ENCODE results near the gene QPCT.
"Not testable (repeated sequence)": the region's sequence is repeated elsewhere in the genome, so short reads cannot be mapped to it uniquely, and the experiment has no call there.

Gene QPCT

DNA sequence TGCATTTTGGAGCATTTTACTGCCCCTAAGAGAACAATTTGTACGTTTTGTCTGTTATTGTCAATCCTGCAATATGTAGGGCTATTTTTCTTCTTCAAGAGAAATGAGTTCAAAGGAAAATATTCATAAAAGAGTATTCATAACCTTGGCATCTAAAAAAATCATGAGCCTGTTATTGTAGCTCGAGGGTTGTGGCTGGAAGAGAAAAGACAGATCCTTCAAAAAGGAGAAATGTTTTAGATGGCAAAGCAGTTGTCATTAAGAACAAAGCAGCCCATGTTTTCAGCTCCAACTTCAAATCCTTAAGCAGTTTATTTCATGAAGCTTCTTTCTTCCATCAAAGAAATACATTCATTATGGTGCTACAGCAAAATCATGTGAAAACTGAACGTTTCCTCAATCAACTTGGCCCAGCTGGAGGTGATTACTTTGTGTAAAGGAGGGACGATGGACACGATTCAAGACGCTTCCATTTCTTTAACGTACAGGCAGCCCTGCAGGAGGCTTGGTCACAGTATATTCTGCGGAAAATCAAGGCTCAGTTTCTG is 31.4 kb downstream of the QPCT start:
- Histone ChIP-seq H3K79me2 (ENCODE audit: control insufficient read depth, insufficient read depth, low read length, unreplicated experiment) (no peaks in the 10 kb centered on the region), H2AFZ (ENCODE audit: low read length, unreplicated experiment) (no peak overlapping the region), H3K4me1 (ENCODE audit: control insufficient read depth, insufficient read depth, low read length, unreplicated experiment) (peaks cover 17% of the 10 kb centered on the region), H3K27ac (ENCODE audit: low read depth, low read length) (no peak overlapping the region), H3K4me3 (ENCODE audit: low read depth, low read length) (no peak overlapping the region), H3K36me3 (ENCODE audit: insufficient read depth, low read length) (no peaks in the 10 kb centered on the region), H3K27me3 (ENCODE audit: insufficient read depth, low read length) (no peaks in the 10 kb centered on the region)

DNA sequence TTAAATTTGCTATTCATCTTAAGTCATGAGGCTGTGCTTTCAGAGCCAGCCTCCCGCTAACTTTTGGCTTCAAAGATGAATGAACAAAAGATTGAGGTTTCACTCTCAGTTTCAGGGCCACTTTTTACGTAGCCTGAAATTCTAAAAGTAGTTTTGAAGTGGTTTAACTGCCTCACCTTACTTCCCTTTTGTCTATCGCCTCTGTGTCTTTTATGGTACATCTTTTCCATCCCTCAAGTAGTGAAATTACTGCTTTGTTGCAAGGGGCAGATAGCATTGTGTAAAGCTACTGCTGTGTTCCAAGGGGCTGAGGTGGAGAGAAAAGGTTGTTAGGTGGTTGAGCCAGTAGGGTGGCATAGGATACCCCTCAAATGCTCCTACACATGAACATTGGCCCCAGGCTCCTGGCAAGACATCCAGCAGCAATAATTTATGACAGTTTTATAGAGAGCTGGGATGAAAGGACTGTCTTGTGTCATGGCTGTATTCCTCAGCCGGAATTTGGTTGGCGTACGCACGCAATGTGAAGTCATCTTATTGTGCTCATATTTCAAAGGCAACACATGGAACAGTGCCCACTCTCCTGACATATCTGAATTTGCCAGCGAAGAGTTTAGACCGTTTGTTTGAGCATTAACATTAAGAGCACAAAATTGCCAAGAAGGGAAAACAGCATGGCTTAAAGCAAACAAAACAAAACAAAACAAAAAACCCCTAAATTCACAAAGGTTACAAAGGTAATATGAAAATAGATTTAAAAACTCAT is 32.2 kb downstream of the QPCT start:
- no peaks in the 10 kb centered on the region for H3K36me3 ChIP-seq (ENCODE audit: insufficient read depth, low read length)
- peak overlapping the region; percentile 45 for H3K27ac ChIP-seq (ENCODE audit: low read depth, low read length)
- H3K27me3 ChIP-seq (ENCODE audit: insufficient read depth, low read length) = no peaks in the 10 kb centered on the region
- H3K4me3 ChIP-seq (ENCODE audit: low read depth, low read length) = peak overlapping the region; percentile 61
- H3K79me2 ChIP-seq (ENCODE audit: control insufficient read depth, insufficient read depth, low read length, unreplicated experiment) = no peaks in the 10 kb centered on the region
- H2AFZ ChIP-seq (ENCODE audit: low read length, unreplicated experiment) = no peak overlapping the region
- peaks cover 17% of the 10 kb centered on the region for H3K4me1 ChIP-seq (ENCODE audit: control insufficient read depth, insufficient read depth, low read length, unreplicated experiment)

DNA sequence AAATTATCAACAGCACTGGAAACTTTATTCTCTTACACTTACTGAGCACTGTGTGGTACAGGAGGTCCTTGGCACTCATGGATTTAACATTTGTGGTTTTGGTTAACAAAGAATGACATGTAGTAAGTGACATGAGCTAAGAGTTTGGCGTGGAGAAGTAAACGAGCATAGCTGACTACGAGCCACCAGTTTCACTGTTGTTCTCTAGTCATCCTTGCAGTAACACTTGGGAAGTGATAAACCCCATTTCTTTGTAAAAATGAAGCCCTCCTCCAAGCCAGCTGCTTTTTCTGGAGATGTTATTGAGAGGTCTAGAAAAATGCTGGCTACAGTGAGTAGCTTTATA is 32.7 kb downstream of the QPCT start:
- no peaks in the 10 kb centered on the region for H3K79me2 ChIP-seq (ENCODE audit: control insufficient read depth, insufficient read depth, low read length, unreplicated experiment)
- peaks cover 17% of the 10 kb centered on the region for H3K4me1 ChIP-seq (ENCODE audit: control insufficient read depth, insufficient read depth, low read length, unreplicated experiment)
- no peaks in the 10 kb centered on the region for H3K36me3 ChIP-seq (ENCODE audit: insufficient read depth, low read length)
- H3K27ac ChIP-seq (ENCODE audit: low read depth, low read length) = peak overlapping the region; percentile 45
- peak overlapping the region; percentile 61 for H3K4me3 ChIP-seq (ENCODE audit: low read depth, low read length)
- no peaks in the 10 kb centered on the region for H3K27me3 ChIP-seq (ENCODE audit: insufficient read depth, low read length)
- no peak overlapping the region for H2AFZ ChIP-seq (ENCODE audit: low read length, unreplicated experiment)

DNA sequence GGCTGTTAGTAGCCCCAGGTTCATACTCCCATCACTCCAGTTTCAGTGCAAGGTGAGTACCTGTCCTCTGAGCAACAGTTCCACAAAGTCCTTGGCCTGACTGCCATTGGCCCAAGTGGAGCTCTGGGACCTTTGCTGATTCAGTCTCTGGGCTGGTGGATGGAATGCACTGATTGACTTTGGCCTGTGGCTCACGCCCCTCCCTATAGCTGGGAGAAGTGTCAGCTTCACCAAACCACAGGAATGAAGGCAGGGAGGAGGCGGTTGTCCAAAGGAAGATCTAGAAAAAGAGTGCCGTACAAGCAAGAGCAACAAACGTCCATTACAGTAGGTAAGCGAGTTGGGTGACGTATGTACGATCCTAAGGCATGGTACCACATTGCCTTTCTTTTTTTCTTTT is 34.0 kb downstream of the QPCT start:
- no peak overlapping the region for H3K4me3 ChIP-seq (ENCODE audit: low read depth, low read length)
- no peaks in the 10 kb centered on the region for H3K27me3 ChIP-seq (ENCODE audit: insufficient read depth, low read length)
- H3K79me2 ChIP-seq (ENCODE audit: control insufficient read depth, insufficient read depth, low read length, unreplicated experiment) = no peaks in the 10 kb centered on the region
- no peaks in the 10 kb centered on the region for H3K36me3 ChIP-seq (ENCODE audit: insufficient read depth, low read length)
- H2AFZ ChIP-seq (ENCODE audit: low read length, unreplicated experiment) = no peak overlapping the region
- peaks cover 17% of the 10 kb centered on the region for H3K4me1 ChIP-seq (ENCODE audit: control insufficient read depth, insufficient read depth, low read length, unreplicated experiment)
- H3K27ac ChIP-seq (ENCODE audit: low read depth, low read length) = no peak overlapping the region

DNA sequence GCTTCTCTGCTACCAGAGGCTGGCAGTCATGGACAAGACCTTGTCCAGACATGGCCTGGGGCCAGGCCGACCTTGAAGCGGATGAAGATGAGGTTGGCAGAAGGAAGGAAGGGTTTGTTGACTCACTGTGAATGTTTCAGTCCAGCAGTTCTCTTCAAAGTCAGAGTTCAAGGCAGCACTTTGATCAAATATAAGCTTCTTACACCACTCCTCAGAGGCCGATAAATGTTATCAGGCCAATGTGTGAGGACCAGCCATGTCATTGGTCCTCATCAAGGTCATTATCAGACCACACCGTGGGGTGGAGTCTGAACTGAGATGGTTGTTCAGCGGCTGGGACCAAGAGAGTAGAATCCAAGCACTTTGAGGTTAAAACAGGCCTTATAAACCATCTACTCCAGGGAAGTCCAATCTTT is 35.5 kb downstream of the QPCT start:
- Histone ChIP-seq H3K27ac (ENCODE audit: low read depth, low read length) (no peak overlapping the region), H3K4me3 (ENCODE audit: low read depth, low read length) (no peak overlapping the region), H3K79me2 (ENCODE audit: control insufficient read depth, insufficient read depth, low read length, unreplicated experiment) (no peaks in the 10 kb centered on the region), H3K27me3 (ENCODE audit: insufficient read depth, low read length) (no peaks in the 10 kb centered on the region), H3K36me3 (ENCODE audit: insufficient read depth, low read length) (no peaks in the 10 kb centered on the region), H2AFZ (ENCODE audit: low read length, unreplicated experiment) (peak overlapping the region; percentile 18), H3K4me1 (ENCODE audit: control insufficient read depth, insufficient read depth, low read length, unreplicated experiment) (peaks cover 17% of the 10 kb centered on the region)

DNA sequence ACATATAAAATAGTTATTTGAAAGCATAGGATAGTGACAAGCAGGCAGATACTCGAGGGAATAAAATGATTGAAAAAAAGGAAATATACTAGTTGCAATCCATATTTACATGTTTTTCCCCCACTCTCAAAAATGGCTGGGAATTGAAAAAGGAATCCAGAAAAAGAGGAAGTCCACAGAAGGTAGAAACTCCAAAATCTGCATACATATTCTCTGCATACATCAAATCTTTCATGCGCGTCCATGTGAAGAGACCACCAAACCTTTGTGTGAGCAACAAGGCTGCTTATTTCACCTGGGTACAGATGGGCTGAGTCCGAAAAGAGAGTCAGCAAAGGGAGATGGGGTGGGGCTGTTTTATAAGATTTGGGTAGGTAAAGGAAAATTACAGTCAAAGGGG is 36.4 kb downstream of the QPCT start:
- H2AFZ ChIP-seq (ENCODE audit: low read length, unreplicated experiment); H3K79me2 ChIP-seq (ENCODE audit: control insufficient read depth, insufficient read depth, low read length, unreplicated experiment); H3K36me3 ChIP-seq (ENCODE audit: insufficient read depth, low read length); H3K27ac ChIP-seq (ENCODE audit: low read depth, low read length); H3K27me3 ChIP-seq (ENCODE audit: insufficient read depth, low read length); H3K4me3 ChIP-seq (ENCODE audit: low read depth, low read length): not testable (repeated sequence)
- peaks cover 17% of the 10 kb centered on the region for H3K4me1 ChIP-seq (ENCODE audit: control insufficient read depth, insufficient read depth, low read length, unreplicated experiment)

DNA sequence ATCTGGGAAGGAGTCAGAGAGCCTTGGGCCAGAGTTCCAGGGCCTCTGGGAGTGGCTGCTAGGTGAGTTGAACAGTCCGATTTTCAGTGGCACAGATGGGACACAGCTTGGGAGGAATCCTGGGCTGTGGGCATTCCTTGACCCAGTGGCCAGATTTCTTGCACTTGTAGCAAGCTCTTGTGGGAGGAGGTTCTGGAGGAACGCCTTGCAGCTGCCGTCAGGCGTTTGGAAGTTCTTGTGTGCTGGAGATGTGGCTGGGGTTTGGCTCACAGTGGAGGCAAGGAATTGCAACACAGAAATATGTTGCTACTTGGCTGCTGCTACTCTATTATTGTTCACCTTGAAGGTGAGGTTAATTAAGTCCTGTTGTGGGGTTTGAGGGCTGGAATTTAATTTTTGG is 39.8 kb downstream of the QPCT start:
- H3K27ac ChIP-seq (ENCODE audit: low read depth, low read length); H3K27me3 ChIP-seq (ENCODE audit: insufficient read depth, low read length); H3K79me2 ChIP-seq (ENCODE audit: control insufficient read depth, insufficient read depth, low read length, unreplicated experiment); H3K36me3 ChIP-seq (ENCODE audit: insufficient read depth, low read length); H3K4me3 ChIP-seq (ENCODE audit: low read depth, low read length); H2AFZ ChIP-seq (ENCODE audit: low read length, unreplicated experiment): not testable (repeated sequence)
- peaks cover 16% of the 10 kb centered on the region for H3K4me1 ChIP-seq (ENCODE audit: control insufficient read depth, insufficient read depth, low read length, unreplicated experiment)

DNA sequence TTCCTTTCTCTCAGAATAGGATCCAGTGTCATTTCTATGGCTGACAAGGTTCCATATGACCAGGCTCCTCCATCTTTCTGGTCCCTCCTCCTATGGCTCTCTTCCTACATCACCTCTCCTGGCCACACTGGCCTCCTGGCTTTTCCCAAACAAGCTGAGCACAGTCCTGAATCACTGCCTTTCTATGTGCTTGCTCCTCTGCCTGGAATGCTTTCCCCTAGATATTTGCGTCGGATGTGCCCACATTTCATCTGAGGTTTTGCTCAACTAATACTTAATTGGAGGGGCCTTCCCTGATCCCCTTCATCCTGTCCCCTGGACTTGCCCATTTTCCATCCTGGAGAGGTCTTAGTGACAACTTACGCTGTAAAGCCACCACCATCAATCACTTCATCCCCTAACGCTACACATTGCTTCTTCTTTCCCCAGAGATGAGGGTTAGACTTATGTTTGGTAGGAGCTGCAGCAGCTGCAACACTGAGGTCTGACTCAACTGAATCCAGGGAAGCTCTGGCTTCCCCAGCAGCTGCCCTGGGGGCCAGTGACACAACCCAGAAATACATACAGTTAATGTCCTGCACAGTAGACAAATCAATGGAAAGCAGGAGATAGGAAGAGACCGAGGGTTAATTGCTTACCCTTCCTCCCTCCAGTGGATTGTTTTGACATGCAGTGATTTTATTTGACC is 42.9 kb downstream of the QPCT start:
- no peaks in the 10 kb centered on the region for H3K79me2 ChIP-seq (ENCODE audit: control insufficient read depth, insufficient read depth, low read length, unreplicated experiment)
- no peak overlapping the region for H2AFZ ChIP-seq (ENCODE audit: low read length, unreplicated experiment)
- no peaks in the 10 kb centered on the region for H3K27me3 ChIP-seq (ENCODE audit: insufficient read depth, low read length)
- no peak overlapping the region for H3K27ac ChIP-seq (ENCODE audit: low read depth, low read length)
- H3K4me3 ChIP-seq (ENCODE audit: low read depth, low read length) = no peak overlapping the region
- peaks cover 37% of the 10 kb centered on the region for H3K4me1 ChIP-seq (ENCODE audit: control insufficient read depth, insufficient read depth, low read length, unreplicated experiment)
- H3K36me3 ChIP-seq (ENCODE audit: insufficient read depth, low read length) = no peaks in the 10 kb centered on the region

DNA sequence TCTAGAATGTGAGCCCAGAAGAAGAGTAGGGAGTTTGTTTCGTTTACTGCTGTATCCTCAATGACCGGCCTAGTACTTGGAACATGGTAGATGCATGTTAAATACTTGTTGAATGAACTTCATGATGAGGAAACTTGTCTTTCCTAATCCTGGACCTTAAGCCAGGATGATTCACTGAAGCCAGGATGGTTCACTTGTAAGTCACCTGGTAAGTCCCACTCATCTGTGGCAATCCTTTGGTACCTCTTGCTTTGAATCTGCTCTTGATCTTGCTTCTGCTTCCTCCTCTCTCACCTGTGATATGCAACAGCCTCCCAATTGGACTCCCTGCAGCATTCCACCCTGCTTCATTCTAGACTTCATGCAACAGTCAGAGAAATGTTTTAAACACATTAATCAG is 43.6 kb downstream of the QPCT start:
- no peaks in the 10 kb centered on the region for H3K79me2 ChIP-seq (ENCODE audit: control insufficient read depth, insufficient read depth, low read length, unreplicated experiment)
- no peak overlapping the region for H2AFZ ChIP-seq (ENCODE audit: low read length, unreplicated experiment)
- no peaks in the 10 kb centered on the region for H3K36me3 ChIP-seq (ENCODE audit: insufficient read depth, low read length)
- H3K27me3 ChIP-seq (ENCODE audit: insufficient read depth, low read length) = no peaks in the 10 kb centered on the region
- H3K27ac ChIP-seq (ENCODE audit: low read depth, low read length) = no peak overlapping the region
- H3K4me1 ChIP-seq (ENCODE audit: control insufficient read depth, insufficient read depth, low read length, unreplicated experiment) = peaks cover 37% of the 10 kb centered on the region
- no peak overlapping the region for H3K4me3 ChIP-seq (ENCODE audit: low read depth, low read length)

DNA sequence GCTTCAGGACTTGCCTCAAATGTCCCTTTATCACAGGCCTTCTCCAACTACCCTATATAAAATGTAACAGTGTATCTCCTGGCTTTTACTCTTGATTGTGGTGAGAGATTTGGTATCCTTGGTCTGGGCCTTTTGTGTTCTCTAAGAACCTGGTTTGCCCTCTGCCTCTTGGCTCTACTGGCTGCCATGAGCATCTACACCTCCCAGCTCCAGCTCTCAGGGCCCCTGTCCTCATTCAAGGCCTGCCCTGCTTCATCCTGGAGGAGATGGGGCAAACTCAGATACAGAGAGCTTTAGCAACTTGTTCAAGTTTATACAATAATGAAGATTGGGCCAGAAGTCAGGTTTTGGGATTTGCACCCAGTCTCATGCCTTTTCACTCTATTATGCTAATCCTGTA is 45.0 kb downstream of the QPCT start:
- H3K4me3 ChIP-seq (ENCODE audit: low read depth, low read length) = no peak overlapping the region
- H3K79me2 ChIP-seq (ENCODE audit: control insufficient read depth, insufficient read depth, low read length, unreplicated experiment) = no peaks in the 10 kb centered on the region
- H3K27me3 ChIP-seq (ENCODE audit: insufficient read depth, low read length) = no peaks in the 10 kb centered on the region
- H3K27ac ChIP-seq (ENCODE audit: low read depth, low read length) = peak overlapping the region; percentile 80
- H3K36me3 ChIP-seq (ENCODE audit: insufficient read depth, low read length) = no peaks in the 10 kb centered on the region
- peak overlapping the region; percentile 71 for H2AFZ ChIP-seq (ENCODE audit: low read length, unreplicated experiment)
- H3K4me1 ChIP-seq (ENCODE audit: control insufficient read depth, insufficient read depth, low read length, unreplicated experiment) = peaks cover 37% of the 10 kb centered on the region

All from ACC112 (cell line).